GM19025 (cell line): ENCODE measurements around the gene PTPA.

Source experiments
- ATAC-seq: cut with Tn5 transposase; IDR thresholded peaks from one replicate; pipeline ENCODE4 v1.9.1; 2021; ENCODE audit warnings: mild to moderate bottlenecking, low read depth, moderate library complexity; ENCODE audit not compliant: unreplicated experiment

The PTPA gene

DNA sequence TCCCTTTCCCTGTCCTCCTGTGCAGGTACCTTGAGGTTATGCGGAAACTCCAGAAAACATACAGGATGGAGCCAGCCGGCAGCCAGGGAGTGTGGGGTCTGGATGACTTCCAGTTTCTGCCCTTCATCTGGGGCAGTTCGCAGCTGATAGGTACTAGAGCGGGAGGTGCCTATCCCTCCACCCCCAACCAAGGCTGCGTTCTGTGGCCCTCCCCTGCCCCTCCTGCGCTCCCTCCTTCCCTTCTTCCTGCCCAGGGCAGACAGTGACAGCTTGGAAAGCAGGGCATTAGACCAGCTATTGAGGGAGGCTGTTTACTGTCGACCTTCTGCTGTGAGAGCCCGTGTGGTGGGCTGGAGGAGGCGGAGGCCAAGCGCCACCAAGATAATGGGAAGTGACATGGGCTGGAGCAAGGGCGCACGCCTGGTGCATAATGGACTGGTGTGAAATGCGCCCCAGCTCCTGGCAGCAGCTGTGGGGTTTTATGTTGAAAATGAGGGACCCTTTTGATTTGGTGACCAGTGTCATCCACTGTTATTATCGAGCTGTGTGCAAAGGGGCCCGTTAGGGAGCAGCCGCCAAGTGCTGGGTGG is 25.3 kb downstream of the PTPA start:
- no peak for ATAC-seq

DNA sequence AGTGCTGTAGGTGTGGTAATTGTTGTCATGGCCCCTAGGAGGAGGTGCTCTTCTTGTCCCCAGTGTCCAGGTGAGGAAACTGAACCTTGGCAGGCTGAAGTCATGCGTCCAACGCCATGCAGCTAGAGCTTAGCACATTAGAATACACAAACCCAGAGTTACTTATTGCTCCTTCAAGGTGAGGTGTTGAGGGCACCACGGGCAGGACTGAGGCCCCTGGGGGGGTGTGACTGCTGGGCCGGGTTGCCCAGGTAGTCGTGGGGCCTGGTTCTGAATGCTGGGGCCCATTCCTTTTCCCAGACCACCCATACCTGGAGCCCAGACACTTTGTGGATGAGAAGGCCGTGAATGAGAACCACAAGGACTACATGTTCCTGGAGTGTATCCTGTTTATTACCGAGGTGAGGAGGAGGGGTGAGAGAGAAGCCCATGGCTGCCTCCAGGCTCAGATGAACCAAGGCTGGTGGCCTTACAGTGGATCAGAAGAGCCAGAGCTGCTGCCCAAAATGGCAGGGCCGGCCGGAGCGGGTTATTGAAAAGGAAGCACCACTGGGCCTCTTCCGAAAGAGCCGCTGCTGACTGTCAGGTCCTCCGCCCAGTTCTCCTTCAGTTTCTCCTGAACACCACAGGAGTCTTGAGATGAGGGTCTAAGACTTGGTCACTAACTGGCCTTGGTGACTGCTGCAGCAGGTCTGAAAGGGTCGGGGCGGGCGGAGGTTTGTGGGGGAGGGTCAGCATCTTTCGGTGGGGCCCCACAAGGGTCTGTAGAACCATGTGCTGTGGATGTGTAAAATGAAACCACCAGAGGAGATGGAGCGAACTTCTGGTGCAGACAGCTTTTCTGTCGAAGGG is 26.3 kb downstream of the PTPA start:
- ATAC-seq, result no peak

DNA sequence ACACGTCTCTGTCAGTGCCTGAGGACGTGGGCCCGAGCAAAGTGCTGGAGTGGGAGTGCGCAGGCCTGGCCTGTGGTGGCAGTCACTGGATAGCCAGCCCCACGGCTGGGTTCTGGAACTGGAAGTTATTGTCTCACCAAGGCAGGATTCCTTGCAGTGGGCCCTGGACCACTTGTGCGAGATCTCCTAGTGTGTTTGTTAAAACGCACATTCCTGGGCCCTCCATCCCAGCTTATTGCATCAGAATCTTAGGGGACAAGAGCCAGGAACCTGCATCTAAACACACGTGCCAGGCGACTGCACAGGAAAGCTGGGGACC is 26.9 kb downstream of the PTPA start:
- ATAC-seq, result no peak

DNA sequence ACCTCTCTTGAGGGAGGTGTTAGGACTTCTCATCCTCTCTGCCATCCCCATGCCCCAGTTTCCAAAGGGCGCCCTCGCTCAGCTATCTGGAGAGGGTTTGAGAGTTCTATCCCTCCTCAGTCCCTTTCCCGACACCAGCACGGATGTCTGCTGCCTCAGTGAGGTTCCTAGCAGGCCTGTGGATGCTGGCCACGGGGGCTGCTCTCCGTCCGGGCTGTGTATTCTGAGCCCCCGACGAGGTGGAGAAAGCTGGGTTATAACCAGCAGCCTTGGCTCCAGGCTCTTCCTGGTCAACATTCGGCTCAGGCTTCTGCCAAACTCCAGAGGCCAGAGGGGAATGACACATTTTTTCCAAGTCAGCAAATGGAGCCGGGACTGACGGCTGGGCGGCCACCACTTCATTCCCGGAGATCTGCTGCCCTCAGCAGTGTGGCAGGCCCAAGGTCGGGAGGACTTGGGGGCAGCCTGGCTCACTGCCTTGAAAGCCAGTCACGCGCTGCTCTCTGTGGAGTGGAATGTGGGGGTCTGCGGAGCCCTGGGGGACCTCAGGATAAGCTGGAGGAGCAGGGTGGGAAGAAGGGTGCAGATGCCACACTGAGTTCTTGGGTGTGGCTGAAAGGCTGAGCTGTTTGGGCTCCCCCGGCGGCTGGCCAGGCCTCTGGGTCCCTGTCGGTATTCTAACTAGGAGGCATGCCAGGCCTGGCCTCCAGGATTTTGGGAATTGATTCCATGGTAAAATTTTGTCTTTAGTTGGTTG is 27.4 kb downstream of the PTPA start:
- no peak for ATAC-seq

DNA sequence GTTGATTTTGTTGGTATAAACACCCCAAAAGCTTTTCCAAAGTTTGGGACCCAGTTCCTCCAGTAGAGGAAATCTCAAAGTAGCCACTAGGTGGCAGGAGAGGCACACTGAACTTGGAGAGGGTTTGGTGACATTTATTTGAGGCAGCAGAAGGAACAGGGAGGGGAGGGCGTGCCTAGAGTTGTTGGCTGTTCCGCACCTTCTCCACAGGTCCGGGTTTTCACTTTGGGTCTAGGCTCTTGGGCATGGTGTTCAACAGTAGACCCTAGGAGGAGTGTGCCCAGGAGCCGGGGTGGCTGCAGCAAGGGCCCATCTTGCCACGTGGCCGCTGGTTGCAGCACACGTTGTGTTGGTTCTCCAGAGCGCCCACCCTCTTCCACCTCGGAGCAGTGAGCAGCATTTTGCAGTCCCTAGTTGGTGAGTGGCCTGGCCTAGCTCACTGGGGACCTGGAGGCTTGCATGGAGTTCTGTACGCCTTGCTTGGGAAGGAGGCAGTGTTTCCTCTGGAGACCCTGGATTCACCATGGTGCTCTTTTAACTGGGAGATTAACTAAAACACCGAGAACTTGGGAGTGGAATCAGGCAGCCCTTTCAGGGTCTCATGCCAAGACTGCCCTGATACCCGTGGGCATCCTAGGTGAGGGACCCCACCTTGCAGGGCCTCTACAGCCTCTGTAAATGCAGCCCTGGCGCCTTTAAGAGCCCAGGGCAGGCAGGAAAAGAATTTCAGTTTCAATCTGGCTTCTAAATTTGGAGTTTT is 28.2 kb downstream of the PTPA start:
- no peak for ATAC-seq

DNA sequence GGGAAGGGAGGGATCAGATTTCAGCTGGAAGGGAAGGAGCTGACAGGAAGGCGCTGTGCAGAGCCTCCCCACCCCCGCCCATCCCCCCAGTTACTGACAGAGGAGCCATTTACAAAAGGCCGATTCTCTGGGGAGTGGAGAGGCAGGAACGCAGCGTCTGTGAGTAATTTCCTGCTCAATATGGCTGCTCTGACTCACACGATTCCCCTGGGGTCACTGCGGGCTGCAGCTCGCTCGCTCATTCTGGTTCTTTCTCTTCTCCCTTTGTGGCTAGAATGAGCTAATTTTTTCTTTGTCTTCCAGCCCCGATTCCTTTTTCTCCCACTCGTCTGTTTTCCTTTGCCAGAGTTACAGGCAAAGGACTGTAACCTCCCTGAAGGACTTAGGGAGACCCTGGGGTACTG is 28.8 kb downstream of the PTPA start:
- peak; percentile 65 for ATAC-seq

DNA sequence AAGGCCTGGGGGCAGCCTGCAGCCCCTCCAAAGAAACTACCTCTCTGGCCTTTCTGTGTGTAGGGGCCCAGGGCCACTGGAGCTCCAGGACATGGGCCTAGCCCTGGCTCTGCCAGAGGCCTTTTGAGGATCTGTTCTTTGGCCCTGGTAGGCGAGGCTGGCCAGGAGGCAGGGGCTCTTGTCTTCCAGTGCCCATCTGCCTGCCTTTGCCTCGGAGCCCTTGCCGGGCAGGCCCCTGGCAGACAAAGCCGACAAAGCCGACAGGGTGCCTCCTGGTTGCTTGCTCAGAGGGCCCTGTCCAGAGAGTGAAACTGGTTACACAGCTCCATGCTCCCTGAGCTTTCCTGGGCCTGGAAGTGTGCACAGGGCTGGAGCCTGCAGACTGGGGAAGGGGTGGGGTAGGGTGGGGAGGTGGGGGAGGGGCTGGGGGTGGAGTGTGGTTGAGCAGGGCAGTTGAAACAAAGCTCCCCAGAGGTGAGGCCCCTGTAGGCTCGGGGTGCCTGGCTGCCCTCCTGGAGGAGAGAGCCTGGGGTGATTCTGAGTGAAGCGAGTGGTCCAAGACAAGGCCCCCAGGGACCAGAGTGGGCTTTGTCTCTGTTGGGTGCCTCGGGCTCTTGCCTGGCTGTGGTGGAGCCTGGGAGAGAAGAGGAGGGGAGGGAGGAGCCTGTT is 29.3 kb downstream of the PTPA start:
- peak; percentile 25 for ATAC-seq

DNA sequence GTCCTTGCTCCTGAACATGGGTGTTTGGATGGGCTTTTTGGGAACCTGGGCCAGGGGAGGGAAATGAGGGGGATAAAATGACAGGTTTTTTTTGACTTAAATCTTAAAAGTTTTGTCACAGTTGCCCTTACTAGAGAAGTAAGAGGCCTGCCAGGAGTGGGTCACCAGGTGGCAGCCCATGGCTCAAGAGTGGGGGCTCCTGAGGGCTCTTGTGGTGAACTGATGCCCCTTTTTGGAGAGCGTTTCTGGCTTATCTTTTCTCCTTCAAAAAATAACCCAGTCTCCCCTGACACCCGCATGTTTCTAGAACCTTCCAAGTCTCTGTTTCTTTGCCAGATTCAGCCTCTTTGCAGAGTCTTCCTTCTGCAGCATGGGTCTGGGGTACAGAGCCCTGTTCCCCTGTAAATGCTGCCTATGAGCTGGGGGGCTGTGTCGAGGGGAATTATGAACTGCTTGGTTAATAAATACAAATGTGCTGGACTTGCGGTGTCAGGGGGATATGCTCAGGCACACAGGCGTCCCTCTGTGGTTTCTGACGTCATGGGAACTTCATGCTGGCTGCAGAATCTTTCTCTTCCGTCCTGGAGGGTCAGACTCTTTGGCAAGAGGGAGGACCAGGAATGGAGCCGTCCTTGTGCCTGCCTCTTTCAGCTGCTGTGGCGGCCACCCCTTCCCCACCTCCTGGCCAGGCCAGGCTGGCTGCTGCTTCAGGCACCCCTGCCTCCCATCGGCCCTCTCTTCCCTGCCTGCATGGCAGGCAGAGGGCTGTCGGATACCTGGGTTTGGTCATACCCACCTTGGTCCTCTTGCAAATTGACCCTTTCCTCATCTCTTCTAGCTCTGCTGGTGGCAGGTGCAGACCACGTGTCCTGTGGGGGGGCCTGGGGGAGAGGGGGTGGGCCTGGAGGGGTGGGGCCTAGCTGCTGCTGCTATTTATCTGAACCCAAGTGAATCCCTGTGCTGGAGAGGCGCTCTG is 30.1 kb downstream of the PTPA start:
- peak; percentile 36 for ATAC-seq

DNA sequence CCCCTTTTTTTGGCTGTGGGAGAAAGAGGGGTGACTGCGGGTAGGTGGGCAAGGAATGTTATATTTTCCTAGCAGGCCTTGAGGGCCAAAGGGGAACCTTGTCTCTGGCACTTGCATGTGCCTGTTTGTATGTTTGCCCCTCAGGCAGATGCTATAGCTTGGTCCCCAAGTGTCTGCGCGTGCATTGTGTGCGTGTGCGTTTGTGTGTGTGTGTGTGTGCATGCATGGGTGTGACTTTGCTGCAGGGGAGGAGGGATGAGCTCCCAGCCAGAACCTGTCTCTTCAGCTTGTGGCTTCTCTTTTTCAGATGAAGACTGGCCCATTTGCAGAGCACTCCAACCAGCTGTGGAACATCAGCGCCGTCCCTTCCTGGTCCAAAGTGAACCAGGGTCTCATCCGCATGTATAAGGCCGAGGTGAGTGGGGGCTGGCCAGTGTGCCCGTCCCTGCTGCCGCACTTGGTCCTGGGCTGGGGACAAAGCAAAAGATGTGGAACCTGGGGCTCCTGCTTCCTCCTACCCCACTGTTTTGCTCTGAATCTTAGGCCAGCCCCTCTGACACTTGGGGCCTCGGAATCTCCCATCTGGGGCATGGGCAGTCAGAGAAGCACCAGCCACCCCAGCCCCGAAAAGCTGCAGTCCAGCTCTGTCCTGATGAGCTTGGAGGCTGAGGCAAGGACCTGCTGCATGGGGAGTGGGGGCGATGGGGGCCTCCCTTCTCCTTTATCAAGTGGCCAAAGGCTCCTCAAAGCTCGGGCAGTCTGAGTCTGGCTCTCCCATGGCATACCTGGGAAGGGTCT is 31.1 kb downstream of the PTPA start:
- ATAC-seq, result no peak

DNA sequence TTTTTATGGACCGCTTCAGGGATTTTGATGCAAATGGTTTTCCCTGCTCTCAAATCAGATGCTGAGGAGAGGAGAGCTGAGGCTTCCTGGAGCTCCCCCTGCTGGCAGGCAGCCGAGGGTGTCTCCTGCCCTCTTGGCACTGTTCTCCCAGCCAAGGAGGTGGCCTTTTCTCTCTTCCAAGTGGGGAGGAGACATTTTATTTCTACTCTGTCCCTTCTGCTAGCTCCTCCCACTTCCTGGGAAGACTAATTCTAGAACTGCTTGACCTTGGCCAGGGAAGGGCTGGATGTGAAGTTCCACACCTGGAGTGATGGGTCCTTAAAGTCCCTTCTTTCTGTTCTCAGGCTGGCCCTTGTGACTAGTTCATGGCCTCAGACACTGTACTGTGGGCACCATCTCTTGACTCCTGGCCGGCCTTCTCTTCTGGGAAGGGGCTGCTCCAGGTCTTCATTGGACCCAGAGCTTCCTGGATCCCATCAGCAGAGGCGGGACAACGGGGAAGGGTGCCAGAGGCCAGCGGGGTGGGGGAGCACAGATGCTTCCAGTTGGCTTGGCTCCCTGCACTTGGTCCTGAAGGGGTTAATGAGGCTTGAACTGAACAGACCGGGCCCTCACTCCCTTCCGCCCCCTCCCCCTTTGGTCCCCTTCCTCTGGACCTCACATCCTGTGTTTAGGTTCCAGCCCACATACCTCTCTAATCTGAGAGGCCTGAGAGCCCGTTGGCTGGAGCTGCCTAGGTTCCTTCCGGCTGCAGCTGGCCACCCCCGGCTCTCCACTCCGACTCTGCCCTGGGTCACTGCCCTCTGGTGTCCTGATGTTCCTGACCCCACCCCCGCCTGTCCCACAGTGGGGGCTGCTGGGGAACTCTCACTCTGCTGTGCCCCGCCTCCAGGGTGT is 32.1 kb downstream of the PTPA start:
- no peak for ATAC-seq

DNA sequence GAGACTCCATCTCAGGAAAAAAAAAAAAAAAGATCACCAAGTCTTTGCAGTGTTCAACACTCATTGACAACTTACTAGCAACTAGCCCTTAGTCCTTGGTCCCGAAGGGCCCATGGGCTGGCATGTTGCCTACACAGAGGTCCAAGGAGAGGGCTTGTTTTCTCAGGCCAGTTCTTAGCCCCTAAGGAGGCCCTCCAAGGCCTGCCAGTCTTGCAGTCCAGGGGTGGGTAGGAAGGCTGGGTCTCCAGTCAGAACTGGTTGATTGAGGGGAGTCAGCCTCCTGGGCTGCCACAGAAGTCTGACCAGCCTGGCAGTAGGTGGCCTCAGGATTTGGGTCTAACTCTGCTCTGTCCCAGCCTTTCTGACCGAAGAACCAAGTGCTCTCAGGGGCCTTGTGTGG is 34.1 kb downstream of the PTPA start:
- no peak for ATAC-seq

DNA sequence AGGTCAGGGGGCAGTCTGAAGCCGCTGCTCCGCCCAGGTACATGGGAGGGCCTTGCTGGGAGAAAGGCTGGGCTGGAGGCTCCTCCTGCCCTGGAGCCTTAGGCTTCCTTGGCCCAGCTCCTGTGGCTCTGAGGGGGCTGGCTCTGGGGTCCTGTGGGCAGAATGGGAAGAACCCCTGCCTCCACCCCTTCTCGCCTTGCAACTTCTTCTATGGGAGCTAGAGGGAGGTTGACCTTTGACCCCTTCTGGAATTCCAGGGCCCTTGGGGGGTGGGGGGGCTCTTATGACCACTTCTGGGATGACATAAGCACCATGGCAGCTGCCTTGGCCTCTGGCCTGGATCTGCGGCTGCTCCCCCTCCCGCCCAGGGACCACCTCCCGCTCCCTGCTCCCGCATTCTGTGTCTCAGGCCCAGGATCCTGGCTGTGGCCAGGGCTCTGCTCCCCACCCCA is 34.7 kb downstream of the PTPA start:
- ATAC-seq, result no peak

DNA sequence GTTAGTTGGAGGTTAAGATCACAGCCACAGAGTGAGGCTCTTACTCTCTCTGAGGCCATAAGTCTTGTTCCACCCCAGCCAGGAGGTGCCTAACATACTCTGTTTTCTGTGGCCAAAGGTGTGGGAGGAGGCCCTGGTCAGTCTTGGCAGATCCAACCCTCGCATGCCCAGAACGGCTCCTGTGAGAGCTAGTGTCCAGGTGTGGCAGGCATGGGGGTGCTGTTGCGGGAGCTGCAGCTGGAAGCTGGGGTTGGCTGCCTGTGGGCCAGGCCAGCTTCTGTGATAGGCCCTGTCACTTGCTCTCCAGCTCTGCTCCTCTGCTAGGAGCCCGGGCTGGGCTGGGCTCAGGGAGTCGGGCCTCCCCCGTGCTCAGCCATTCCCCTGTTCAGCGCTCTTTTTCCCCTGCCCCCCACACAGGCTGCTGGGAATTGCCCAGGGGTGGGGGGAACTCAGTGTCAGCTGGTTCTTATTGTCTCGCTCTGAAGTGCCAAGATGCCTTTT is 35.3 kb downstream of the PTPA start:
- no peak for ATAC-seq

DNA sequence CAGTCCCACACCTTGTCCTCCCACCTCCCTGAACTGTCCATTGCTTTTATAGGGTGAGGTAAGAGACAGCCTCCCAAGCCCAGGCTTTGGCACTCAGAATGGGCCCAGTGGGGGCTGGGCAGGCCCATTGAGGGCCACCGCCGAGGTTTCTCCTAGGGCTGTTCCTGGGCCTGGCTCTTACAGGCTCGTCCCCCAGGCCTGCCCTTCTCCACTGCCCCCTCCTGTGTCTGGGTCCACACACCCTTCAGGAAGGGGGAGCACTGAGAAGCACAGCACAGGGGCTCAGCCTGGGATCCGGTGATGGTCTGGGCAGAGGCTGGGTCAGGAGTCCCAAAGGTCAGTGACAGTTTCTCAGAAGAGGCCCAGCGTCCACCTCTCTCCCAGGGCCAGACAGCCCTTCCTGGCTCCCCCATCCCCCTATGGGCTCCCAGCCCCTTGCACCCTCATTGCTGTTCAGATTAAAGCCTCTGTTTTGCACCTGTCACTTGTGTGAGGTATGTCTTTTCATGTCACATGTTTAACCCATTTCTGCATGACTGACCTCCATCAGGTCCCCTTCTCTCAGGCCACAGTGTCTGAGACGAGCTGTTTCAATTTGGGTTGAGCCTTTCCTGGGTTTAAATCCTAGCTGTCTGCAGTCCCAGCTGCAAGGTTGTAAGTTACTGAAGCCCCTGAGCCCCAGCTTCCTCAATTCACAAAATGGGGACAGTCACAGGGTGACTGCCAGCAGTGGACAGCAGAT is 37.4 kb downstream of the PTPA start:
- ATAC-seq, result no peak

DNA sequence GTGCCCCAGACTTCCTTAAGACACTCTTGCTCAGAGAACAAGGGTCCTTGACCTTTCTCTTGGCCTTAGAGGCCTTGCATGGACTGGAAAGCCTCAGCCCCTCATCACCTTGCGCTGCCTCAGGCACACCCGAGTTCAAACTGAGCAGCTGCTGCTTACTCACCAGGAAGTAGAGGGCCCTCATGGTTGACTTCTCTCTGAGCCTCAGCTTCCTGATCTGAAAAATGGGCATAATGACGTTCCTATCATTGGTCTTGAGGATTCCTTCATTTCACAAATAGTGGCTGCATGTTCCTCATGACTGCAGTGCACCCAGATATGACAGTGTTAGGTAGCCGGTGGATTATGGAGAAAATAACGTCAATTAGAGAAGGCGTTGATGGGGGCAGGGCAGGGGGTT is 38.2 kb downstream of the PTPA start:
- ATAC-seq, result no peak

DNA sequence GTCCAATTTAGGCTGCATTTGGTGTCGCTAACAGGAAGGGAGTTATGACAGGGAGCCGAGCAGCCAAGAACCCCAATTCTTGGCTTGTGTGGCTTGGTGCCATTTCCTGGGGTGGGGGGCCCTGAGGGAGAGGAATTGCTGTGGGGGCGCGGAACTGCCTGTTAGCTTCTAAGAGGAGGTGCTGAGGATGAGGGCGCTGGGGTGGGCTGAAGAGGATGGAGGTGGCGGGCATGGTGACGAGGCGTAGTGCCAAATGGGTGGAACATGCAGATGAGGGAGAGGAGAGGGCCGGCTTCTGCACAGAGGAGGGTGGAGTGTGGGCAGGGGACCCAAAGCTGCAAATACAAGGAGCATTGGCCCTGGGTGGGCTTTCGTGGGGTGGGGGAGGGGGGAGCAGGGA is 38.9 kb downstream of the PTPA start:
- ATAC-seq, result no peak
